Epithelial cell of prostate (primary cell): ENCODE results near the gene NMUR1.

ENCODE experiments used
- DNase-seq: peaks from one replicate; pipeline ENCODE4 v3.0.0-alpha.2; 2011; ENCODE audit warnings: low read depth, low spot score
- H3K27ac ChIP-seq: fragments of 450-650 bp; 2 replicates; pipeline ENCODE4 v1.5.1; 2017; ENCODE audit warnings: mild to moderate bottlenecking

NMUR1 gene

DNA sequence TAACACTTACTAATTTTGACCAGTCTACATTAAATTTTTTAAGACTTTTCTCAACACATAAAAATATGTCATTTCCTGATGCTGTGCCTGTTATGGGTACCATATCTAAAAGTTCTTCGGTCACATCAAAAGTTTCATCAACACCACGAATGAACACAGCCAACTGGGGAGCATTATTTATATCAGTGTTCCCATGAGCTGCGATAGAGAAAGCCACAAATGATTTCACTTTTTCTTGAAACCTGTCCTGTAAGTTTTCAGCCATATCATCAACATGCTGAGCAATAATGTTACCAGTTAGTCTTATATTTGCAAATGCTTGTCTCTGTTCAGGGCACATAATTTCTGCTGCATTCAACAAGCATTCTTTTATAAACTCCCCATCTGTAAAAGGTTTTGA lies 35.6 kb downstream of the NMUR1 start:
- H3K27ac ChIP-seq, result no peak overlapping the region
- no peak for DNase-seq

DNA sequence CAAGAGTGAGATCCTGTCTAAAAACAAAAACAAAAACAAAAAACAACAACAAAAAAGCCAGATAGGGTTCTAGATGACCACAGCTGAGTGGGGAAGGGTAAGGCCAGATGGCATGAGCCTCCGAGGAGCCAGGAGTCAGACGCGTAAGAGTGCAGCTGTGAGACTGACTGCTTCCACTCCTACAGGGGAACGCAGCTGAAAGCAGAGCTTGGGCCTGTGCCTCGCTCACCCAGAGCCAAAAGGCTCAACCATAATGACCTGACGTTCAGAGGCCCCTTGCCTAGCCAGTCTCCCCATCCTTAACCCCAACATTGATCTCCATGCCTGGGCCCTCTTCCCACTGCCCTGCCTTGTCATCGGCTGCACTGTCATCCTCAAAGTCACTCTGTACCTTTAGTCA lies 39.4 kb downstream of the NMUR1 start:
- DNase-seq, result no peak

DNA sequence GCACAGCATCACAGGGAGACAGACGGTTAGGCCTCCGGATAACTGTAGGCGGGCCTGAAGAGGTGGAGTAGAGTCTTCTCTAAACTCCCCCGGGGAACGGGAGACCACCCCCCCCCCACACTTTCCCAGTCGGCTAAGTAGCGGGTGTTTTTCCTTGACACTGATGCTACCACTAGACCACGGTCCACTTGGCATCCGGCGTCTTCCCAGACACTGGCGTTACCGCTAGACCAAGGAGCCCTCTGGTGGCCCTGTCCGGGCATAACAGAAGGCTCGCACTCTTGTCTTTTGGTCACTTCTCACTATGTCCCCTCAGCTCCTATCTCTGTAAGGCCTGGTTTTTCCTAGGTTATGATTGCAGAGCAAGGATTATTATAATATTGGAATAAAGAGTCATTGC lies 40.3 kb downstream of the NMUR1 start:
- no peak for DNase-seq
- no peak overlapping the region for H3K27ac ChIP-seq

More for the DNA sequence above, 39.4 kb downstream of the NMUR1 start:
- H3K27ac ChIP-seq, result no peak overlapping the region

DNA sequence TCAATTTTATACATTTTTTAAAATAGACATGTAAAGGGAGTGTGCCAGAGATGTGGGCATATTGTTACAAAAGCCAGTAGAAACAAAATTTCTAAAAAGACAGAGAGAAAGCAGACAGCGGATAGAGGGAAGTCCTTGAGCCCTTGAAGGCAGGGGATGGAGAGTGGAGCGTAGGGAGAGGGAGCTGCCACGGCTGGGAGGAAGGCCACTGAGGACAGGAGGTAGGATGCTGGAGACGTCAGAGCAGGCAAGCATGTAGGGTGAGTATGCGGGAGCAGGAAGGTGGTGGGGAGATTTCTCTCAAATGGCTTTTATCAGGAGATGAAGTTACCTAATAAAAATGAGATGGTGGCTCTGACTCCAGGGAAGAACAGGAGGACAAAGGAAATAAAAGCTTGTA lies 41.9 kb downstream of the NMUR1 start:
- H3K27ac ChIP-seq, result no peak overlapping the region
- no peak for DNase-seq

DNA sequence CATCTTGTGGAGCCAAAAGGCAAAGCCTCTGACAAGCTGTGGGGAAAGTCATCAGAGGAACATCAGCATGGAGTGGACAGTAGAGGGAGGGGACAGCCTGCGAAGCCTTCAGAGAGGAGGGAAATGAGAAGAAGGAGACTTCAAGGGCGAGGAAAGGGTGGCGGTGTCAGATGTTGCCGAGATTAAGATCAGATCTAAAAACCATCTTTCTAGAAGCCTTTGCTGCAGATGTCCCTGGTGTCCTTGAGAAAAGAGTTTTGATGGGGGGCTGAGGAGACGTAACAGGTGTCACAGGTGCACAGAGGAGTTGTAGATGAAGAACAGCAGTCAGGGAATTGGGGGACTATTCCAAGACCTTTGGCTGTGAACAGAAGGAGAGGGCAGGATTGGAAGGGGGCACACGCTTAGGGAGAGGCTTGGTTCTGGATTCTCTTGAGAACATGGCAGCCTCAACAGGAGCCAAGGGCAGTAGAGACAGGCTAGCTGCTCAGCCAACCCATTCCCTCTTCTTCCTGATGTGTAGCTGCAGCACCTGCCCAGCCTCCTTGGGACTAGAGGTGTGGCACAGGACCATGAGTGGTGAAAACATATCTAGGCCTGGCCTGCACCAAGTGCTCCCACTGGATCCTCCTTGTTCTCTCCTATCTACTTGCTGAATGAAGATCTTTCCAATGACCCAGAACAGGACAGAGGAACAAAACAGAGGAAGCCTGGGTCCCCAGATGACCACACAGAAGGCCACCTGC lies 43.2 kb downstream of the NMUR1 start:
- DNase-seq, result no peak
- no peak overlapping the region for H3K27ac ChIP-seq

DNA sequence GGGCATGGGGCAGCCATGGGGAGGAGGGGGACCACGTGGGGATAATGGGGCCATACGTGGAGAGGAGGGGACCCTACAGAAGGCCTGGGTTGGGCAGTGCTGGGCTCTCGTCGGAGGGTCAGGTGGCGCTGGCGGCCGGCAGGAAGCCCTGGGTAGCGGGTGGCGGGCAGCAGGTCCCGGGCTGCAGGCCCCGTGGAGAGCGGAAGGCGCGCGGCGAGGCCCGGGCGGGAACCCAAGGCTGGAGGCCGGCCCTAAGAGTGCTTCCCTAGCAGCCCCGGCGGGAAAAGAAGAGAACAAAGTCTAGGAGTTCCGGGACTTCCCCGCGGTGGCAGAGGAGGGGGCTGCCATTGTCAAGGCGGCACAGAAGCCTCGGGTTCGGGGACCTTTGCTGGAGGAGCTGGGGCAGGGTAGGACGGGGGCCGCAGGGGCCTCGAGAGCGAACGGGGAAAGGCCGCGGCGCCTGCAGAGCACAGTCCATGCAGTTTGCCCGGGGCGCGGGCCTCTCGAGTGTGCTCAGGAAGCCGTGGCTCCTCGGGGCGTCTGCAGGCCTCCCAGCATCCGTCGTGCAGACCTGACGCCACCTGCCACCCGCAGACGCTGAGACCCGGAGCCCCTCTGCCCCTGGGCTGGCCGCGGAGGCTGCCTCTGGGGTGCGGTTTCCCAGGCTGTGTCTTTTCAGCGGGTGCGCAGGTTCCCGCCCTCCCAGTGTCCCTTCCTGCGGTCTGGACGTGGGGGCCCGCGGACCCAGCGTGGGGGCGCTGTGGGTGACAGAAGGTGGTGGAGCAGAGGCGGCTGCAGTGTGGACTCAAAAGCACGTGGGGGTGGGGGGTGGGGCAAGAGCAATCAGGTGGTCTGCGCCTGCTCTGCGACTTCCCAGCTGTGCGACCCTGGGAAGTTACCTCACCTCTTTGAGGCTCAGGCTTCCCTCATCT lies 46.6 kb downstream of the NMUR1 start:
- no peak overlapping the region for H3K27ac ChIP-seq
- DNase-seq, result no peak

DNA sequence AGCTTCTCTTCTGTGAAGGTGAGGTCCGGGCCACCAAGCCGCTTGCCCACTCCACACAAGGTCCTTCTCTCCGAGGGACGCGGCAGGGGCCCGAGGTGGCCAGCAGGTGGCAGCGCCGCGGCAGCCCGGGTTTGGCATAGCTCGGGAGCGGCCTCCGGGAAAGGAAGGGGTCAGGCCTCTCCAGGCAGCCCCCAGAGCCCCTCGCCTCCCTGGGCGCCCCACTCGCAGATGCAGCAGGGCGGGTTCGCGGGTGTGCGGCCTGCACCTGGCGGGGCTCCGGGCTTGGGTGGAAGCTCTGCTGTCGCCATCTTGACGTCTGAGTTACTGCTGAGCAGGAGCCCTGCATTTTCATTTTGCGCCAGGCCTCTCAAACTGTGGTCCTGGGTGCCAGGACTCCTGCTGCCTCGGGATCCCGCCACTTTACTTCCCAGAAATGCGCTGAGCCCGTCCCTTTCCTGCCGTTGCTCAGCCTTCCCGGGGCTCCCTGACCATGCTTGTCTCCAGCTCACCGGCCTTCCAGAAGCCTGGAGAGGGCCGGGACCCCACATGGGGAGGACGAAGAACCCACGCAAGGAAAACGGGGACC lies 47.3 kb downstream of the NMUR1 start:
- no peak overlapping the region for H3K27ac ChIP-seq

DNA sequence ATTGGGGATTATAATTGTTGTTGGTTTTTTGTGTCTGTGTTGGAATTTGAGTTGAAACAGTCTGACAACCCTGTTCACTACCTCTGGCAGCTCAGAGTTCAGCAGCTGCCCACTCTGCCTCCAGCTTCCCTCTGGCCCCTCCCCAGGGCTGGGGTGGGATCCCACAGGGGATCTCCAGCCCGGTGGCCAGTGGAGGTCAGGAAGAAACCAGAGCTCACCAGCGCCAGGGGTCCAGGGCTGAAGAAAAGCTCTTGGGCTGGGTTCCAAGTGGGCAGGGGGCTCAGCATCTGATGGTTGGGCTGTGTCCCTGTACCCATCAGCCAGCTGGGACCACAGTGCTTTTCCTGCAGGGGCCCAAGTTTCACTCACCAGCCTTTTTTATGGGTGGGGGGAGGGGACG lies 49.5 kb downstream of the NMUR1 start:
- H3K27ac ChIP-seq, result no peak overlapping the region
- no peak for DNase-seq

More for the DNA sequence above, 47.3 kb downstream of the NMUR1 start:
- DNase-seq, result no peak

DNA sequence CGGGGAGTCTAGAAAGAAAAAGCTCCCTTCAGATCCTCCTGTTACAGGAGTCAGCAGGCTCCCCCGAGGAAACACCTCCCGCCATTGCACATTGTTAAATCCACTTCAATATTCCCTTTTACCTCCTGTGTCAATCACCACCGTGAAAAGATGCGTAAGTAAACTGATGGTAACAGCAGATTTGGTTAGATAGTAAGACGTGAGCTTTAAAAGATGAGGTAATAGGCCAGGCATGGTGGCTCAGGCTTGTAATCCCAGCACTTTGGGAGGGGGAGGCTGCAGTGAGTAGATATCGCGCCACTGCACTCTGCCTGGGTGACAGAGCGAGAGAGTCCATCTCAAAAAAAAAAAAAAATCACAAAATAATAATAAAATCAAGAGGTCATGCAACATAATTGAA lies 50.8 kb downstream of the NMUR1 start:
- H3K27ac ChIP-seq, result no peak overlapping the region

DNA sequence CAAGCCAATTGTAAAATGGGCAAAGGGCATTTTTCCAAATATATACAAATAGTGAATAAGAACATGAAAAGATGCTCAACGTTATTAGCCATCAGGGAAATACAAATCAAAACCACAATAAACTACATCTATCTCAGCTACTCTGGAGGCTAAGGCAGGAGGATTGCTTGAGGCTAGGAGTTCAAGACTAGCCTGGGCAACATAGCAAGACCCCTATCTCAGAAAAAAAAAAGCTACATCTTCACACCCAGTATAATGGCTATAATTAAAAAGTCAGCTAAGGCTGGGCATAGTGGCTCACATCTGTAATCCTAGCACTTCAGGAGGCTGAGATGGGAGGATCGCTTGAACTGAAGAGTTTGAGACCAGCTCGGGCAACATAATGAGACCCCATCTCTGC lies 53.3 kb downstream of the NMUR1 start:
- no peak overlapping the region for H3K27ac ChIP-seq
- no peak for DNase-seq

More for the DNA sequence above, 50.8 kb downstream of the NMUR1 start:
- DNase-seq, result no peak

DNA sequence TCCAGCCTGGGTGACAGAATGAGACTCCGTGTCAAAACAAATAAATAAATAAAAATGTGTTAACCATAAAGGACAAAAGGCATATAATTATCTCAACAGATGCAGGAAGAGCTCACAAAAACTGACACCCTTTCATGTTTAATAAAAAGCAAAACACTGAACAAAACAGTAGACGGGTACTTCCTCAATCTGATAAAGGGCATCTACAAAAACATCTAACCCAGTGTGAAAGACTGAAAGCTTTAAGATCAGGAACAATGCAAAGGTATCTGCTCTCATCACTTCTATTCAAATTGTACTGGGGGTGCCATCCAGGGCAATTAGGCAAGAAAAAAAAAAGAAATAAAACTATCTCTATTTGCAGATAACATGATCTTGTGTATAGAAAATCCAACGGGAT lies 54.3 kb downstream of the NMUR1 start:
- no peak for DNase-seq
- no peak overlapping the region for H3K27ac ChIP-seq
